HG03439 (cell line): ENCODE measurements around the gene MAEA.
A peak's percentile ranks its signal among the peaks of the same experiment; 100 is the strongest.
"Not testable (repeated sequence)": the region's sequence is repeated elsewhere in the genome, so short reads cannot be mapped to it uniquely, and the experiment has no call there.

ENCODE experiments used
- ATAC-seq: cut with Tn5 transposase; IDR thresholded peaks from one replicate; pipeline ENCODE4 v1.9.1; 2021; ENCODE audit warnings: mild to moderate bottlenecking, moderate library complexity; ENCODE audit not compliant: unreplicated experiment

MAEA gene

DNA sequence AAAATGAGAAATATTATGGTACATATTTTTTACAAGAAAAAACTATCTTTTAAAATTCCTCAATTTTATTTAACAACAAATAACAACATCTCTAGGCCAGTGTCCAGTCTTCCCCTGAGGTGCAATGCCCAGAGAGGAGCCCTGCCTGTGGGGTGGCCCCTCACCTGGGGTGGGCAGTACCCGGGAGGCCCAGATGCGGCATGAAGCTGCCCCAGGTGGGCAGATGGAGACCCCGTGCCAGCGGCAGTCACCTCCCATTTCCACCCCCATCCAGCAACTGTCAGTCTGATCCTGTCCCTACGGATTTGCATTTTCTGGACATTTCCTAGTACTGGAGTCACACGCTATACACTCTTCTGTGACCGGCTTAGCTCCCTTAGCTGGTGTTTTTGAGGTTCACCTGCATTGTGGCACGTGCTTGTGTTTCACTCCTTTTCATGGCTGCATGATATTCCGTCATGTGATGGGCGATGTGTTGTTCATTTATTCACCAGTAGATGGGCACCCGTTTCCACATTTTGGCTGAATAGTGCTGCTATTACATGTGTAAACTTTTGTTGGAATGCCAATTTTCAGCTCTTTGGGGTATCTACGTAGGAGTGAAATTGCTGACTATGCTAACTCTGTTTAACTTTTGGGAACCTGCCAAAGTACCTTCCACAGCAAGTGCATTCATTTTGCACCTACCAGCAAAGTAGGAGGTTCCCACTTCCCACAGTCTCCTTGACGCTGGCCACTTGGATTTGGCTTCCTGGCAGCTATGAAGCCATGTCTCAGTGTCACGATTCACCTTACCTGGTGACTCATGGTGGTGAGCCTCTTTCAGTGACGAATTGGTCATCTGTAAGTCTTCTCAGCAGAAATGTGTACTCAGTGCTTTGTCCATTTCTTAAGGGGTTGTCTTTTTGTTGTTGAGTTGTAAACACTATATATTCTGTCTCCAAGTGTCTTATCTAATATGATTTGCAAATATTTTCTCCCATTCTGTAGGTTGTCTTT is 11.7 kb upstream of the MAEA start:
- ATAC-seq: no peak

DNA sequence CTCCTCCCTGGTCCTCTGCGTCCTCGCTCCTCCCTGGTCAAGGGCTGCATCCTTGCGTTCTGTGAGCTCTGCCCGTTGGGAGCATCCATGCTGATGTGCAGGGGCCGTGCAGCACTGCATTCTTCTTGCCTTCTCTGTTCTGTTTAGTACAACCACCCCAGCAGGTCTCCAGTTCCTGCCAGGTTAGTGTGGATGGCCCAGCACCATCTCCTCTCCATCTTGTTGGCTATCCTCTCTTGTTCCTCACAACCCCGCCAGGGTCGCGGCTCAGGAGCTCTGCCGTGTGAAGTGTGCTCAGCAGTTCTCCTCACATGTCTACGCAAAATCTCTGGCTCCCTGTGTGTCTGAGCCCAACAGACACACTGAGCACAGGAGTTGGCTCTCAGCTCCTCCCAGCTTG is 10.4 kb upstream of the MAEA start:
- ATAC-seq: no peak

DNA sequence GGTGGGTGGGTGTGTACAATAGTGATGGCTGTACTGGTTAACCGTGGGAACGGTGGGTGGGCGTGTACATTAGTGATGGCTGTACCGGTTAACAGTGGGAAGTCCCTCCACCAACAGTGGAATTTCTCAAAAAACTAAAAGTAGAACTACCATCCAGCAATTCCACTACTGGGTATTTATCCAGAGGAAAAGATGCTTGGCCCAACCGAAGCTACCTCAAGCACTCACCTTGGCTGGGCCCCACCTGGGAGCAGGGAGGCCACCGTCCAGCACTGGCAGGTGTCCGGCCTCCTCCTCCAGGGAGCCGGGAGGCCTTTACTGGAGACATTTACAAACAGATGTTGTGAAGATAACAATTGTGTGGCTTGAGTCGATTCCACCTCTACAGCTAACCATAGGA is 6.0 kb upstream of the MAEA start:
- ATAC-seq: no peak

DNA sequence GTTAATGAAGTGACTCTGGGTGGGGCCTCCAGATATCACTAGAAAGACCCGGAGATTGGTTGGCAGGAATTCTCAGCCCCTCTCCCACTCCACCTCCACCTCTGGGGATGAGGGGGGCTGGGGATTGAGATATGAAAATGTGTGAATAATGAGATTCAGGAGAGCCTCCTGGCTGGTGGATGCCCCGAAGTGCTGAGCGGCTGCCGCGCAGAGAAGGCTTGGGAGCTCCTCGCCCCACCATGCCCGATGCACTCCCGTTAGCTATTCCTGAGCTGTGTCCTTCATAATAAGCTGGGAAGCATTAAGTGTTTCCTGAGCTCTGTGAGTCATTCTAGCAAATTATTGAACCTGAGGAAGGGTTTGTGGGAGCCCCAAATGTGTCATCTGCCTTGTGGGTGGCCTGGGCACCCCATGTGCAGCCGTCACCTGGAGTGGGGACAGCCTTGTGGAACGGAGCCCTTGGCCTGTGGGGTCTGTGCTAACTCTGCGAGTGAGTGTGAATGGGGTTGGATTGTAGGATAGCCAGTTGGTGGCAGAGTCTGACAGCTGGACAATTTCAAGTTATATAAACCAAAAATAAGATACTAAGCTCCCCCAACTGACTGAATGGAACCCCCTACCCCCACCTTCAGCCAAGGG is 4.4 kb upstream of the MAEA start:
- ATAC-seq: no peak

DNA sequence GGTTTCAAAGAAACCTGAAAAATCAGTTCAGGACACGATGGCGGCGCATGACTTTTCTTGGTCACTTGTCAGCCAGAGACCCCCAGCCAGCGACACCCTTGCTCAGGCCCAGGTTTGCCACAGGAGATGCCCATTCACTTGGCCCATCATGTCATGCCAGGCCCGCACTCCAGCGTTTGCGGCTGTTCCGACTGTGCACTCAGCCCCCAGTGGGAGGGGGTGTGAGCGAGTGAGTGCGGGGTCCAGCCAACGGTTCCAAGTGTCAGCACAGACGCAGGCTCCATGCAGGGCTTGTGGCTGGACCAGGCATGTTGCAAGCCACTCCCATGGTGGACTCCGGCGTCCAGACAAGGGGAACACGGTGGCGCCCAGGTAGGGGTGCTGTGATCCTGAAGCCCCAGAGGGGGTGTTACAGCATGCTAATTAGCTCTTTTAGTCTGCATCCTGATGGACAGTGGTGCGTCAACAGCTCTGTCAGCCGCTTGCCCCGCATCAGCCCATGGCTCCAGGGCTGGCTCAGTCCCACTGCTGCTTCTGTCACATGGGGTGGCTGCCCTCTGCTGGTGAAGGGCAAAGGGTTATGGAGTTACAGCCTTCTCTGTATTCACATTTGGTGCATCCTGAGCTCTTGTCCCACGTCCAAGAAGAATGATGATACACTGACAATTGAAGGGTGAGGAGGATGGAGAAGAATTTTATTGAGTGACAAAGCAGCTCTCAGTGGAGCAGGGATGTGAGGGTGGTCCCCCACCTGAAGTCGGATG is 3.7 kb upstream of the MAEA start:
- no peak for ATAC-seq

DNA sequence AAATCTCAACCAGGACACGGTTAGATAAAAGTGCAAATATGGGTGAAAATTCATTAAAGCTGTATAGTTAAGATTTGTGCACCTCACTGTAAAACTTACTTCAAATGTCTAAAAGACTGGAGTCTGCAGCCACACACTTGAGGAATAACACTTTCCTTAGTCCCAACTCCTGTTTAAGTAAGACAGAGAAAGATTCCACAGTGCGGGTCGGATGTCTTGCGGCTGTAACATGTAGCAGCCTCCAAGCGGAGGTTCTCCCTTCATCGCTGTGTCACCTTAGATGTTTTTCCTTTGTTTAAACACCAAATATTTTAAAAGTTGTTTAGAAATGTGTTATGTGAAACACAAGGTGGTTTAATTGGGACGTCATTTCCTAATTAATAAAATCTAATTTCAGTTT is 905 bp upstream of the MAEA start:
- ATAC-seq: no peak

DNA sequence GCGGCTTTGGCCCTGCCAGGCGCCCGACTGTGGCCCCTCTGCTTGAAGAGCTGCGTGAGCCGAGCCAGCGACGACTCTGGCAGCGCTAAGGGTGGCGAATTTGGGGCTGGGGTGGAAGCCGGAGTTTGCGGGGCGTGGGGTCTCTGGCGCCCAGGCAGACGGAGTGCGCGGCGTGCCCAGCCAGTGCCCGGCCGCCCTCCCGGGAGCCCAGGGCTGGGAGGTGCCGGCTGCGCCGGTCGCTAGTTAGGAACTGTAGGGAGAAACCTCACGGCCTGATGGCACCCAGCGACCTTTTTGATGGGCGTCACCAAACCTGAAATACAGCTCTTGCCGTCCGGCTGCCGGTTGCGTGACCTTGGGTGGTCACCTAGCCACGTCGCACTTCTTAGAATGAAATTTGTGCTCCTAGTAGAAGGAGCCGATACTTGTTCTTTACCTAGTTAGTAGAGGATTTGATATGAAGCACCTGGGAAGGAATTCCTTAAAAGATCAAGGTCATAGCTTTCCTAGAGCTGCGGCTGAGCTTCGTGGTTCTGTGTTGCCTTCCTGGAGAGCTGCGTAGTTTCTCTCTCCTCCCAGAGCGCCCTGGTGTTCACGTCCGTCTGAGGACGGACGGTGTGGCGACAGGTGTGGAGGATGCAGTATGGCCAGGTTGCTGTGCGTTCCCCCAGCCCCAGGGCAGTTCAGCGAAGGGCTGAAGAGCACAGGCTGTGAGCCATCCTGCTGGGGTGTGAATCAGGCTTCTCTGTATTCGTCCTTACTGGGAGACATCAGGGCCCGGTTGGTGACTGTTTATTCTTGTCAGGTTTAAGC is 680 bp downstream of the MAEA start:
- peak; percentile 22 for ATAC-seq

DNA sequence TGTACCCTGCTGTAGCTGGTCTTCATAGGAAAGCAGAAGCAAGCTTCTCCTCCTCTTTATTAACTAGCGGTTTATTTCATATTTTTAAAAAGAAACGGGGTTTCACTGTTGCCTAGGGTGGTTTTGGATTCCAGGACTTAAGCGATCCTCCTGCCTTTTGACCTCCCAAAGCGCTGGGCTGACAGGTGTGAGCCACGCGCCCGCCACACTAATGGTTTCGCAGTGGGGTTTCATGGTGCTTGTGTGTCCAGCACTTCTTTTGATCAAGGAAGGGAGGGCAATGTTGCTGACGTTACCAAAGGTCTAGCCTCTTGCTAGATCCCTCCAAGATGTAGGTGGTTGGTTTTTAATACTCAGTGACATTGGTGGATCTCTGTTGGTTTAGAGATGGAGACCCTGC is 1.4 kb downstream of the MAEA start:
- no peak for ATAC-seq

DNA sequence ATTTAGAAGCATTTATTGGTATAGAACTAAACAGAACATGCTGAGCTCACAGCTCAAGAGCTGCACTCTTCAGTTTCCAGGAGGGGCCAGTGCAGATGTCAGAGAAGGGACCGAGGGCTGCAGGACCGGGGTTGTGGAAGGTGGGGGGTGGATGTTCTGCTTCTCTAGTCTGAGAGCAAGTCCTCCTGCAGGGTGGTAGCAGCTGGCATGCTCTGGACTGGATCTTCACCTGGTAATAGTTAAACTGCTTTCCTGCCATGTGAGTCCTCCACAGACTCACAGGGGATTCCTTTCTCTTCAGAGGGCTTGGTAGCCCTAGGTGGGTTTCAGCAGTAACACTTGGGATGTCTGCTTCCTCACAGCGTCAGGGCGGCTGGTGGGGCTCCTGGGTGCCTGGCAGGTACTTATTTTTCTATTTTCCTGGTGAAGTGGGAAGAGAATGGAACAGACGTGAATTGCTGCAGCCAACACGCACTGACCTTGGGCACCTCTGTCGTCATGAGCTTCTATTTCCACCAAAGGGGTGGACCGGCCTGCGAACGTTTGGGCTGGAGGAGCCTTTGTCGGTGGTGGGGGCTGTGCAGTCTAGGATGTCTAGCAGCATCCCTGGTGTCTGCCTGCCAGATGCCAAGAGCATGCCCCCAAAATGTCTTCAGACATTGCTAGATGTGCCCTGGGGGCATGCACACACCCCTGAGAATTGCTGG is 2.5 kb downstream of the MAEA start:
- no peak for ATAC-seq

DNA sequence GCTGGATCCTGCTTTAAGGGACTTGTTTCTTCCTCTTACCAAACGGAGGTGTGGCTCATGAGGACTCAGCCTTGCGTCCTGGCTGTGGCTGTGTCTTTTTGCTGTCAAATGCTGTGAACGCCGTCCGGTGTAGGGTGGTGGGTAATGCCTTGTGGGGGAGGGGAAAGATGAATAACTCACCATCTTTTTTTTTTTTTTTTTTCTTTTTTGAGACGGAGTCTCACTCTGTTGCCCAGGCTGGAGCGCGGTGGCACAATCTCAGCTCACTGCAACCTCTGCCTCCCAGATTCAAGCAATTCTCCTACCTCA is 3.0 kb downstream of the MAEA start:
- ATAC-seq: not testable (repeated sequence)

DNA sequence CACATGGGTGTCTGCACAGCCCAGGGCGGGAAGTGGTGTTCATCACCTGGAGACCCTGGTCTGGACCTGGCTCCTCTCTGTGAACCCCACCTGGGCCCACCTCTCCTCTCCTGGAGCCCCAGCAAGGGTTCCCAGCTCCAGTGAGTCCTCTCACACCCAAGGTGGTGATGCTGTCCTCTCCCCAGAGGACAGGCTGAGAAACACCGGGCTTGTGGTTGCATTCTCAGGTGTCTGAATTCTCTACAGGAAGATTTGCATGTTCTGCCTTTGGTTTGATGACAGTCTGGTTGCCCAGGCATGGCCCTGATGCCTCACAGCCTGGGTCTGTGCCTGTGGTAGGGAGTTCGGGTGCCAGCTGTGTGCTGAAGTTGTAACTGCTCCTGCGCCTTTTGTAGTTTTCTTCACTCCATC is 3.8 kb downstream of the MAEA start:
- no peak for ATAC-seq

DNA sequence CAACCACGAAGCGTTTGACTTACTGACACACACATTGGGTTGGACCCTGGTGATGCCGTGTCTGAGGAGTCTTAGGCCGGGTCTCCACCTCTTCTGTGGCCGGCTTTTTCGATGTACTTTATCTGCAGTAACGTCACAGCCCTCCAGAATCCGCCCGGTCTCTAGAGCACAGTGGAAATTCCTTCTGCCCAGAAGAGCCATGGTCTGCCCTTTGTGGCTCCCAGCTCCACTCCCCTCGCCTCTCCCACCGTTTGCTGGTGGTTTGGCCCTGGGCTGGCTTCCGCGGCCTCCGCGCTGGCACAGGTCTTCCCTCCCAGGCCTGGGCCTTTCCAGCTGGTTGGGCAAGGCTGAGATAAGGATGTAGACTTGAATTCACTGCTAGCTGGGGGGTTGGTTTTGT is 4.3 kb downstream of the MAEA start:
- no peak for ATAC-seq

DNA sequence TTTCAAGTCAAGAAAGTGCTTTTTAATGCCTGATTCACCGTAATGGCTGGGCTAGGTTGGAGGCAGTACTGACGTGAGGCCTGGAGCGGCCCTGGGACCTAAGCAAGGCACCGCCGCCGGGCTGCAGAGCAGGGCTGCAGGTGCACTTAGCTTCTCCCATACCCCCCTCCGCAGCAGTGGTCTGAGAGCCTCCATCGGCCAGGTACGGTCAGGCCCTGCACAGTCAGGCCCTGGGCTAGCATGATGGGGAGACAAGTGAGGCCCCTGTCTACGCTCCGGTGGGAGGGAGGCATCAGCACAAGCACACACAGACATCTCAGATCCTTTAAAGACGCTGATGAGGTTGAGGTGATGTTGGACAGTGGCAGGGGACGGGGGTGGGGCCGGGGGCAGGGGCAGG is 4.7 kb downstream of the MAEA start:
- ATAC-seq: no peak

DNA sequence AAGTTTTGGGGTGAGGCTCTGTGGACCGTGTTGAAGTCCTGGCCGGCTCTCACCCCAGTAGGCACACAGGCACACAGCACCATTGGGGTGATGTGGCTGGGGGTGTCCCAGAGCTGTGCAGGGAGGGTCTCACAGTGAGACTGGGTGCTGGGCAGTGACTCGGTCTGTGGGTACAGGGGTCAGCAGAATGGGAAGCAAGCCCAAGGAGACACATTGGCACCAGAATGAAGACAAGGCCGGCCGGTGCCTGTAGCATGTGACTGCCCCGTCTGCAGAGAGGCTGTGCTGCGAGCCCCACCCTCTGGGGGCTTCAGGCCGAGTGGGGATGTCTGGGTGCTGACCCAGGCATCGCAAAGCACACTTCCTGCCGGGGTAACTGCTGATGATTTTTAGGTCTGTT is 5.2 kb downstream of the MAEA start:
- ATAC-seq: no peak

DNA sequence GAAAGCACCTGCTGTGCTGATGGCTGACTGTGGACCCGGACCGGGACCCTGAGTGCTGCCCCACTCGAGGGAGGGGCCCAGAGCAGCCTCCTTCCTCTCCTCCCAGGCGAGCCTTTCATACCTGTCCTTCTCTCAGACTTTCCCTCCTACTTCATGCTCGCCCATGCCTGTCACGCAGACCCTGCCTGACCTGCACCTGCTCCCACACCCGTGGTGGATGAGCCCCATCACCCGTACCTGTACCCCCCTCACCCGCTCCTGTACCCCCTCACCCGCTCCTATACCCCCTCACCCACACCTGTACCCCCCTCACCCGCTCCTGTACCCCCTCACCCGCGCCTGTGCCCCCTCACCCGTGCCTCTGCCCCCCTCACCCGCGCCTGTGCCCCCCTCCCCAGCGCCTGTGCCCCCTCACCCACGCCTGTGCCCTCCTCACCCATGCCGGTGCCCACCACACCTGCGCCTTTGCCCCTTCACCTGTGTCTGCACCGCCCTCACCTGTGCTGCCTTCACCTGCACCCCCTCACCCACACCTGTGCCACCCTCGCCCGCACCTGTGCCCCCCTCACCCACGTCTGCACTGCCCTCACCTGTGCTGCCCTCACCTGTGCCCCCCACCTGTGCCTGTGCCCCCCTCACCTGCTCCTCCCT is 5.8 kb downstream of the MAEA start:
- ATAC-seq: no peak

DNA sequence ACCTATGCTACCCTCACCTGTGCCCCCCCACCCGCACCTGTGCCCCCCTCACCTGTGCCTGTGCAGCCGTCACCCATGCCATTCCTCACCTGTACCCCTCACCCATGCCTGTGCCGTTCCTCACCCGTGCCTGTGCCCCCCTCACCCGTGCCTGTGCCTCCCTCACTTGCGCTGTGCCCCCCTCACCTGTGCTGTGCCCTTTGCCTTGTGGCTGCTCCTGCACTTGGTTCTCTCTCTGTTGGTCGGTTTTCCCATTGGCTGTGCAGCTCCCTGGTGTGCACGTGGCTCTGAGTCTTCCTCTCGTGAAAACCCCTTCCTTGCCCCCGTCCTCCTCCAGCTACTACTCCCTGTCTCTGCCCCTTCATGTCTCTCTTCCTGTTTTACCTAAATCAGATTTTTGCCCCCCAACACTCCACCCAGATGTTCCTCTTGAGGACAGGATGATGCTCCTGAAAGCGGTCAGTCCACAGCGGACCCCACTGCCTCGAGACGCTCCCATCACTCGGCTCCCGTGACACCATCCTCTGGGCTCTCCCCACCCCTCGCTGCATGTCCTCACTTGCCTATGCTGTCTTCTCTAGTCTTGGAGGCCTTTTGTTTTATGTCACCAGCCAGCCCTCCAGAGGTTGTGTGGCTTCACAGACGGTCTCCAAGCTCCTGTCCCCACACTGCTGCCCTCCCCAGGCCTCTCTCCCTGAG is 6.8 kb downstream of the MAEA start:
- no peak for ATAC-seq

DNA sequence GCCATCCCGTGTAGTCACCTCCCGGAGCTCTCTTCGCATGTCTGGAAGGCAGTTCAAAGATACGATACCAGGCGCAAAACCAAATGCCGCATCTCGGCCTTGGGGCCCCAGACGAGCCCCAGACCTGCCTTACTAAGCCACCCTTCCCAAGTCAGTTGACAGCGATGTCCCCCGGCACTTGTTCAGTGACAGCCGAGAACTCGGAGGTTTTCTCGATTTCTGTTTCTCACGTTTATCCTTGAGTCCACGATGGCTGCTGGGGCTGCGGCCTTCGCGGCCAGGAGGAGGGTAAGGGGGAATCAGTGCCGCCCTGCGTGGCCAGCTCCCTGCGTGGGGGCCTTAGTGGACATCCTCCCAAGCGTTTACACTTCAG is 7.3 kb downstream of the MAEA start:
- ATAC-seq: no peak

DNA sequence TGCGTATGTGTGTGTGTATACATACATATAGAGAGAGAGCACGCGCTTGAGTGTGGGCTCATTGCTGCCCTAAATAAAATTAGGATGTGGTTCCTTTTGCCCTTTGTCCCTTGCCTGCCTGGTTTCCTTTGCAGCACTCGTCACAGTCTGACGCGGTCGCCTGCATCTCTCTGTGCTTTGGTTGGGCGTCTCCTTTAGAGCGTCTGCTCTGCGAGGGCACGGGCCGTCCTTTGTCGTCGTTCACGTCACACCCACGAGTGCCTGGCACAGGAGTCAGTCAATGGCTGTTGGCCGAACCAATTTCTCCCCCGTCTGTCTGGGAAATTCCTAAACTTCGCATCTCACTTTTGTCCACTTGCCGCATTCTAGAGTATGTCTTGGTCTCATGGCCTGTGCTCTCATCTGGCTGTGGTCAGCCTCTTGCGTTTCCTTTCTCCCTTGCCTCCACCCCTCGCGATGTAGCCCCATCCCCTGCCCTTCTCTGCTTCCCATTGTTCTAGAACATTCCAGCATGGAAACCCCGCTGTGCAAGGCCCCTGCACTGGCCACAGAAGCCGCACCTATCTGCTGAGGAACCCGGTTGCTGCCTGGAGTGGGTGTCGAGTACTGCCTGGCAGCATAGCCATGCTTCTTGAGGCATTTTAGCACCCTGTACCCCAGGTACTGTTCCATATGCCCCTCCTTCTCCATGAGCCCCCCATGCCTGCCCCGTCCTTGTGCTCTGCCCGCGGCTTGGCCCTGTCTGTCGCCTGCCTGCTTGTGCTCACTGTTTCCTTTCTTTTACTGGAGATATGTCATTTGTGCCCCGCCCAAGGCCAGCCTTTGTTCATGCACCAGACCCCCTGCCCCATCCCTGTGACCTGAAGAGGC is 8.0 kb downstream of the MAEA start:
- no peak for ATAC-seq
